Sigmoid colon (tissue), 7 donors: Measurements from ENCODE around the gene FTO. TPM values are rescaled to one million over a fixed set of nuclear protein-coding genes. Genes with fewer than 3 reads are reported as not detected.

Source experiments
- DNase-seq: peaks from one replicate; pipeline ENCODE4 v3.0.0-alpha.2; 2019
- H3K27ac ChIP-seq, 4 donors: fragments of 200-600 bp; sonication (generic); one replicate each; pipeline ENCODE4 v1.5.1; 2016 to 2019; ENCODE audit warnings: mild to moderate bottlenecking in 1 of 4
- H3K27me3 ChIP-seq, 3 donors: fragments of 200-600 bp; sonication (generic); one replicate each; pipeline ENCODE4 v1.5.1; 2019; ENCODE audit warnings: mild to moderate bottlenecking in 1 of 3
- H3K36me3 ChIP-seq, 4 donors: fragments of 200-600 bp; sonication (generic); one replicate each; pipeline ENCODE4 v1.5.1; 2016 to 2019
- H3K4me1 ChIP-seq, 4 donors: fragments of 200-600 bp; sonication (generic); one replicate each; pipeline ENCODE4 v1.5.1; 2017 to 2019
- H3K4me3 ChIP-seq, 4 donors: fragments of 200-600 bp; sonication (generic); one replicate each; pipeline ENCODE4 v1.5.1; 2017 to 2019; ENCODE audit warnings: mild to moderate bottlenecking in 2 of 4, moderate library complexity in 1 of 4
- H3K9me3 ChIP-seq, 4 donors: fragments of 200-600 bp in 3 of 4; sonication (generic) in 3 of 4; one replicate each; pipeline versions ENCODE4 v1.5.1 to v1.6.1; 2013 to 2019
- EP300 ChIP-seq, 4 donors: sonication (generic); formaldehyde crosslinking; IDR thresholded peaks; one replicate each; pipeline ENCODE4 v1.6.1; 2017; ENCODE audit warnings: antibody characterized with exemption in 4 of 4
- POLR2A ChIP-seq, 2 donors: fragments of 450-650 bp; IDR thresholded peaks; one replicate each; pipeline ENCODE4 v1.6.1; 2016; ENCODE audit warnings: antibody characterized with exemption in 2 of 2, mild to moderate bottlenecking in 2 of 2, moderate library complexity in 2 of 2
- POLR2AphosphoS5 ChIP-seq, 4 donors: sonication (generic); formaldehyde crosslinking; IDR thresholded peaks; one replicate each; pipeline ENCODE4 v1.6.1; 2017; ENCODE audit warnings: antibody characterized with exemption in 4 of 4
- WGBS, 2 donors: extraction: QIAGEN DNeasy Blood & Tissue Kit; methylation state at CpG; one replicate each; pipeline ENCODE4 v1.1.7; 2013; 5-methylcytosine and 5-hydroxymethylcytosine counted together
- intact Hi-C: fragments of 100-400 bp; cut with DNase I; formaldehyde crosslinking; loops from one replicate; pipeline ENCODE4 v1.15.1; 2023
- polyA plus RNA-seq, 3 donors: library from polyadenylated mRNA; stranded (reverse); fragments of 200-250 nt; gene quantifications; one replicate each; pipeline ENCODE4 v1.2.3, GENCODE V29; 2013
- total RNA-seq, 4 donors: library from RNA; depleted of rRNA; stranded (reverse); fragments of >200 nt; gene quantifications; one replicate each; pipeline ENCODE4 v1.1.0, GENCODE V29; 2016
- TF ChIP-seq, protein P1 (sequence below), 4 experiments: fragments of 450-650 bp in 3 of 4; fragments of 200-600 bp in 1 of 4; IDR thresholded peaks; one replicate each; pipeline ENCODE4 v1.5.1; 2016 to 2019; ENCODE audit warnings: antibody characterized with exemption in 4 of 4, mild to moderate bottlenecking in 3 of 4, moderate library complexity in 2 of 4
- donor health status: healthy with polysubstance abuse.
- donor health status: Bipolar disorder and iron deficiency.
- donor health status: healthy.

FTO gene
- total and polyA plus RNA-seq, 7 donors, result 9.9 to 97.2 (median 77.8) TPM

DNA sequence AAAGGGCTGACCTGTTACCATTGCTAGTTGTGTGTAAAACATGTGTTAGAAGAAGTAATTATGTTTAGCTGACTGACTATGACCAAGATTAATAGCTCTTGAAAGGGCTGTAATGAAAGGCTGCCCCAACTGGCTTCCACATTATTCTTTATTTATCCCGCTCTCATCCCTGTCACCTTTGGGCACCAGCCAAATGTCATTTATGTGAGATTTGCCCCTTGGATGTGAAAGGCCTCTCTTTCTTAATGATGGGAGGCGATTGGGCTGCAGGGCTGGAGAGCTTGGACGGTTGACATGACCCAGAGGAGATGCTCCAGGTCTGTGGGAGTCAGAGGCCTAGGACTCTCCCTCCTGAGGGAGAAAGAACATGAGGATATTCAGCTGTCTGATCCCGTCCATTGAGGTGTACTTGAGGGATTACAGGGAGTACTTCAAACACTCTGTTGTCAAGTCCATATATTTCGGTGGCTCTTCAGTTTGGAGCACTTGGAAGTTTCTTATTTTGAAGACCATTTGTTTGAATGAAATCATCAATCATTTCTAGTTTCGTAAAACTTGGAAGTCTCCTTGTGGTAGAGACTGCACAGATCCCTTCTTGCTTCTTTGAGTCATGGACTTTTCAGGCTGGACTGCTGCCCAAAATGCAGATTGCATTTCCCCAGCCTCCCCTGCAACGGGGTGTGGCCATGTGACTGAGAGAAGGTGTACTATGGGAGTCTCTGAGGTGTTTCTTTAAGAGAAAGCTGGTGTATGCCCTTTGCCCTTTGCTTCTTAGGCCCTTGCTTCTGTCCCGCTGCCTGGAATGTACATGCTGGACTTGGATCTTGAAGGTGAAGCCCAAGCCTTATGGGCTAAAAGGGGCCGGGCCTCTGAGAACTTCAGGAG is 51.3 kb downstream of the FTO start:
- peaks cover 0 to 50% (median 35%) of the 10 kb centered on the region in 4 donors for H3K4me1 ChIP-seq
- peak overlapping the region in 2 of 4 donors; percentile 35 to 39 for H3K27ac ChIP-seq
- no peaks in the 10 kb centered on the region for H3K36me3 ChIP-seq
- TF ChIP-seq POLR2AphosphoS5 (IDR thresholded peaks at IDR 0.05) (peak in 3 of 4 donors; percentile 9 to 49 (median 9)), POLR2A (IDR thresholded peaks at IDR 0.05) (no peak)
- TF ChIP-seq, protein P1, sequence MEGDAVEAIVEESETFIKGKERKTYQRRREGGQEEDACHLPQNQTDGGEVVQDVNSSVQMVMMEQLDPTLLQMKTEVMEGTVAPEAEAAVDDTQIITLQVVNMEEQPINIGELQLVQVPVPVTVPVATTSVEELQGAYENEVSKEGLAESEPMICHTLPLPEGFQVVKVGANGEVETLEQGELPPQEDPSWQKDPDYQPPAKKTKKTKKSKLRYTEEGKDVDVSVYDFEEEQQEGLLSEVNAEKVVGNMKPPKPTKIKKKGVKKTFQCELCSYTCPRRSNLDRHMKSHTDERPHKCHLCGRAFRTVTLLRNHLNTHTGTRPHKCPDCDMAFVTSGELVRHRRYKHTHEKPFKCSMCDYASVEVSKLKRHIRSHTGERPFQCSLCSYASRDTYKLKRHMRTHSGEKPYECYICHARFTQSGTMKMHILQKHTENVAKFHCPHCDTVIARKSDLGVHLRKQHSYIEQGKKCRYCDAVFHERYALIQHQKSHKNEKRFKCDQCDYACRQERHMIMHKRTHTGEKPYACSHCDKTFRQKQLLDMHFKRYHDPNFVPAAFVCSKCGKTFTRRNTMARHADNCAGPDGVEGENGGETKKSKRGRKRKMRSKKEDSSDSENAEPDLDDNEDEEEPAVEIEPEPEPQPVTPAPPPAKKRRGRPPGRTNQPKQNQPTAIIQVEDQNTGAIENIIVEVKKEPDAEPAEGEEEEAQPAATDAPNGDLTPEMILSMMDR (IDR thresholded peaks at IDR 0.05), result no peak
- WGBS, 2 donors, result 45 to 78% methylated on average over 9 of the region's 9 CpGs
- no peaks in the 10 kb centered on the region for H3K27me3 ChIP-seq
- no peak overlapping the region for H3K4me3 ChIP-seq
- intact Hi-C loops, result no loop called here
- H3K9me3 ChIP-seq, result no peaks in the 10 kb centered on the region
- DNase-seq, result peak; percentile 83

DNA sequence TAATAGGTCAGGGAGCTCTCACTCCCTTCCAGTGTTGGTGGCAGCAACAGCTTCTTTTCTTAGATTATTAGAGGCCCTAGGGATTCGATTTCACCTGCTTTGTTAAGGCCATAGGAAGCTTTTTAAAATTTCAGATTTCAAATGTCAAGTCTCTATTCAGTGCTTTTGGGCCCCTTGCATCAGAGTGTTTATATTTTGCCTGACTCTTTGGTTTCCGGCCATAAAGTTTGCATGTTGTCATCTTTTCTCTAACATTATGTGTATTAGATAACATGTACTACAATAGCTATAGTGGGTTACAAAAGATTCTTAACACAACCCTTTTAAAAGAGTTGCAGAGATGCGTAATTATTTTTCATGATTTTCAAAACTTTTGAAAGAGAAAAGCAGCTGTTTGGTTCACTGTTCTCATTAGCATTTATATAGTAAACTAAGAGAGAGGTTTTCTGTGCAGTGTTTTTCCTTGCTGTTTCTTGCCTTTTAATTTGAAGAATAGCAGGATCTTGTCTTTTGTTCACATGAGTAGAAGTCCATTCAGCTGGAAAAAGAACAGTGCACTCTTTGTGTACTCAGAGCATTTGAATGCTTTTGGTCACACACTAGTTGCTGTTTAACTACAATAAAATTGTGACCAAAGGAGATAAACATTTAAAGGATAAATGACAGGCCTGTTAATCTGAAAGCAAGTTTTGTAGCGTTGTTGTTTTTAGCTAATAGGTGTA is 52.5 kb downstream of the FTO start:
- H3K36me3 ChIP-seq, result no peaks in the 10 kb centered on the region
- intact Hi-C loops, result no loop called here
- no peaks in the 10 kb centered on the region for H3K27me3 ChIP-seq
- H3K4me1 ChIP-seq, result peaks cover 0 to 50% (median 35%) of the 10 kb centered on the region in 4 donors
- H3K4me3 ChIP-seq, result no peak overlapping the region
- WGBS, 2 donors, result 15 to 49% methylated on average over 4 of the region's 4 CpGs
- no peak for DNase-seq
- TF ChIP-seq EP300 (IDR thresholded peaks at IDR 0.05) (no peak), POLR2A (IDR thresholded peaks at IDR 0.05) (no peak), POLR2AphosphoS5 (IDR thresholded peaks at IDR 0.05) (peak in 1 of 4 donors; percentile 6)
- TF ChIP-seq, protein P1 (IDR thresholded peaks at IDR 0.05), result no peak
- H3K27ac ChIP-seq, result peak overlapping the region in 2 of 4 donors; percentile 35 to 39
- H3K9me3 ChIP-seq, result no peaks in the 10 kb centered on the region

DNA sequence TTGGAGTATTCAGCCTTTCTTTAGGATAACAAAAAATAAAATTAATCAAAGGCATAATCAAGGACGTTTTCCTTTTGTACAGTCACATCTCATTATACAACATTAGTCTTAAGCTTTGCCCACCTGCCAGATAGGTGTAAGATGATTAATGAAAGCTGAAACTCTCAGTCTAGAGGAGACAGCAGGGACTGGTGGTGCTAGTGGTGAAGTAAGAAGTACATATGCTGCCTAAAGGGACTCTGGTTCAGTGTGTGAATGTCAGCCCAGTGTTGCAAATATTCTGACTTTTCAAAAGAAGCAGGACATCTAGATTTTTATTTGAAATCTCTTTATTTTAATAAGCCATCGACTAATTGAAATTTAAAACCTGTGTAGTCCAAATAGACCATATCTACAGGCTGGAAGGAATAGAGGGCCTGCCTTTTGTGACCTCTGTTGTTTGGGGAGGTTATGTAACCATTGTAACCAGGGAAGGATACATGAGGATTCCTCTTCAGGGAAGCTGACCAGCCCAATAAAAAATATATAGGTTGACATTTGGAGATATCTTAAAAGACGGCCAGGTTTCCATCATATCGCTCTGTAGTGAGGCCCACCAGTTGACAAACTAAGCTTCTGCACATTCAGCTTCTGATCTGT is 54.1 kb downstream of the FTO start:
- WGBS, 2 donors, result 59 to 60% methylated on average over 4 of the region's 4 CpGs
- Histone ChIP-seq H3K27ac (no peak overlapping the region), H3K9me3 (no peaks in the 10 kb centered on the region), H3K27me3 (no peaks in the 10 kb centered on the region), H3K36me3 (no peaks in the 10 kb centered on the region), H3K4me3 (no peak overlapping the region), H3K4me1 (peaks cover 0 to 52% (median 35%) of the 10 kb centered on the region in 4 donors)
- no peak for TF ChIP-seq POLR2AphosphoS5 (IDR thresholded peaks at IDR 0.05)
- no peak for TF ChIP-seq POLR2A (IDR thresholded peaks at IDR 0.05)
- no peak for TF ChIP-seq EP300 (IDR thresholded peaks at IDR 0.05)
- TF ChIP-seq, protein P1 (IDR thresholded peaks at IDR 0.05), result no peak
- no peak for DNase-seq
- intact Hi-C loops, result no loop called here

DNA sequence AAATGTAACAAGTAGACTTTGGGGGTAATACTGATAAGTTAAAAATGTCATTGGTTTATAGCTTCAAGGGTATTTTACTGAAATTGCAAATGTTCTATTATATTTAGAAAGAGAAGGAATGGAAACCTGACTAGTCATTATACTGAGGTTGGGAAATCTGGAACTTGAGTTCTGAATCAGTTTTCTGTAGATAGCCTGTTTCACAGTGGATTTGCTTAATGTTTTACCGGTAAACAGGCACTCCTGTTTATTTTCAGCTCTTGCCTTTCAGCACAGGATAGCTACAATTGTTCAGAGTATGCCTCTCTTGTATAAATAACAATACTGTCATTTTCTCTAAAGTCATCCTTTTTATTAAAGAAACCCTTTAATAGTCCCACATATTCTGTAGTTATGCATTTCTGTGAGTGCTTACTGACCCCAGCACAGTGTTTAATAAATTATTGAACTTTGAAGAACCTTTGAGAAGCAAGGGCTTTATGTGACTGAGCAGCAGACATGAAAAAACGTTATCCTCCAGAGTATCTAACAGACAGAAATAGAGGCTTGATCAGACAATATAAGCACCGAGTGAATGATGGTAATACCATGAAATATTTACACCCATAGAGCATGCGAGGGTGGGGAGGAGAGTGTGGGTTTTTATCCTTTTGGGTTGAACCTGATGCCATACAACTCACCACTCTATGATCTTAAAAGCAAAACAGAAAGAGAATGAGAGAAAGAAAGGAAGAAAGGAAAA is 58.2 kb downstream of the FTO start:
- Histone ChIP-seq H3K4me1 (peaks cover 0 to 22% (median 8%) of the 10 kb centered on the region in 4 donors), H3K4me3 (no peak overlapping the region), H3K27me3 (no peaks in the 10 kb centered on the region), H3K9me3 (no peaks in the 10 kb centered on the region), H3K36me3 (no peaks in the 10 kb centered on the region), H3K27ac (no peak overlapping the region)
- no peak for TF ChIP-seq POLR2A (IDR thresholded peaks at IDR 0.05)
- no peak for TF ChIP-seq POLR2AphosphoS5 (IDR thresholded peaks at IDR 0.05)
- TF ChIP-seq, protein P1 (IDR thresholded peaks at IDR 0.05), result no peak
- no peak for TF ChIP-seq EP300 (IDR thresholded peaks at IDR 0.05)
- no peak for DNase-seq
- WGBS, 2 donors, result 23 to 65% methylated on average over 4 of the region's 4 CpGs
- intact Hi-C loops, result no loop called here
